GM12878 (cell line): ENCODE data around the gene TMBIM1. TPM values are rescaled to one million over a fixed set of nuclear protein-coding genes. Genes with fewer than 3 reads are reported as not detected.

ENCODE experiments used
- ATAC-seq: fragments of 200-7000 bp; cut with Tn5 transposase; 3 replicates; pipeline ENCODE4 v1.9.1; 2020; ENCODE audit warnings: mild to moderate bottlenecking, moderate library complexity
- BruUV-seq: library from RNA; stranded (reverse); fragments of 400-500 nt; replicated peaks from 2 replicates; lab custom pipeline; 2021; lab: Mats Ljungman, UMichigan
- CTCF ChIA-PET: fragments of 300-600 bp; sonication (Branson Sonifier 250); formaldehyde crosslinking; extraction: SDS; loops from one replicate; lab custom pipeline; 2021; ENCODE audit warnings: inconsistent platforms; lab: Yijun Ruan, JAX
- POLR2A ChIA-PET: fragments of 350-600 bp; formaldehyde crosslinking; extraction: SDS; loops from one replicate; lab custom pipeline; 2021; ENCODE audit warnings: inconsistent platforms; lab: Charles Lee
- RAD21 ChIA-PET: fragments of 300-600 bp; sonication (Branson Sonifier 250); formaldehyde crosslinking; loops from one replicate; lab custom pipeline; 2023; ENCODE audit warnings: antibody characterized with exemption; ENCODE audit not compliant: unreplicated experiment; lab: Charles Lee
- SMC1A ChIA-PET: fragments of 300-600 bp; sonication (Branson Sonifier 250); formaldehyde crosslinking; loops from one replicate; lab custom pipeline; 2023; ENCODE audit not compliant: unreplicated experiment, uncharacterized antibody; lab: Charles Lee
- DNase-seq: peaks from one replicate; pipeline ENCODE4 v3.0.0-alpha.2; 2011; ENCODE audit warnings: low read depth, low spot score
- FAIRE-seq: peaks from 3 replicates; lab custom pipeline; 2011; peaks lifted over from hg19 to GRCh38; lab: Jason Lieb, UNC
- H2AFZ ChIP-seq: 2 replicates; pipeline ENCODE4 v1.6.0; 2011; ENCODE audit warnings: low read depth, low read length, control low read depth; ENCODE audit not compliant: control insufficient read depth
- H3K27ac ChIP-seq: 2 replicates; pipeline ENCODE4 v1.5.1; 2011; ENCODE audit warnings: control low read depth; ENCODE audit not compliant: control insufficient read depth, insufficient read depth
- H3K27me3 ChIP-seq, 2 experiments: replicated peaks in 1 of 2; 2 replicates each; pipeline versions ENCODE4 v1.6.0 to v1.6.1; 2011; ENCODE audit warnings: low read length in 1 of 2; ENCODE audit not compliant: control insufficient read depth in 2 of 2, insufficient read depth in 2 of 2
- H3K36me3 ChIP-seq, 2 experiments: 2 replicates each; pipeline ENCODE4 v1.5.1; 2011; ENCODE audit warnings: low read length in 1 of 2; ENCODE audit not compliant: control insufficient read depth in 2 of 2, insufficient read depth in 2 of 2
- H3K4me1 ChIP-seq: 2 replicates; pipeline ENCODE4 v1.6.1; 2011; ENCODE audit warnings: mild to moderate bottlenecking, low read length, moderate library complexity, mixed read lengths; ENCODE audit not compliant: control insufficient read depth, insufficient read depth
- H3K4me2 ChIP-seq: 2 replicates; pipeline ENCODE4 v1.6.0; 2011; ENCODE audit warnings: control low read depth; ENCODE audit not compliant: control insufficient read depth, insufficient read depth
- H3K4me3 ChIP-seq: fragments of 200-600 bp; sonication (generic); 2 replicates; pipeline ENCODE4 v1.5.1; 2016
- H3K79me2 ChIP-seq: 2 replicates; pipeline ENCODE4 v1.6.0; 2011; ENCODE audit warnings: low read length; ENCODE audit not compliant: control insufficient read depth, insufficient read depth
- H3K9ac ChIP-seq: 2 replicates; pipeline ENCODE4 v1.8.0; 2011; ENCODE audit warnings: low read length, control low read depth, mixed read lengths; ENCODE audit not compliant: control insufficient read depth, insufficient read depth
- H3K9me3 ChIP-seq: replicated peaks from 3 replicates; pipeline ENCODE4 v1.5.1; 2011; ENCODE audit warnings: mild to moderate bottlenecking, low read length; ENCODE audit not compliant: control insufficient read depth, insufficient read depth
- H4K20me1 ChIP-seq: 2 replicates; pipeline ENCODE4 v1.6.0; 2011; ENCODE audit not compliant: control insufficient read depth, insufficient read depth
- IKZF2 ChIP-seq, 2 experiments: fragments of 450-650 bp; IDR thresholded peaks; 2 replicates each; pipeline ENCODE4 v1.6.1; 2017; ENCODE audit warnings: mild to moderate bottlenecking in 2 of 2, moderate library complexity in 2 of 2
- PML ChIP-seq: IDR thresholded peaks from 2 replicates; pipeline ENCODE4 v1.6.1; 2012; ENCODE audit warnings: low read length, inconsistent platforms
- POLR2AphosphoS2 ChIP-seq: IDR thresholded peaks from 2 replicates; pipeline ENCODE4 v1.6.1; 2011; ENCODE audit warnings: low read depth, mild to moderate bottlenecking, low read length, improper control_type of control experiment, moderate library complexity
- SMAD5 ChIP-seq: IDR thresholded peaks from 2 replicates; pipeline ENCODE4 v1.6.1; 2016; ENCODE audit warnings: antibody characterized with exemption, low read depth
- SPI1 ChIP-seq: IDR thresholded peaks from 2 replicates; pipeline ENCODE4 v1.6.1; 2011; ENCODE audit warnings: low read depth, mild to moderate bottlenecking, low read length, moderate library complexity, borderline replicate concordance; ENCODE audit not compliant: insufficient read depth
- STAT3 ChIP-seq: IDR thresholded peaks from 2 replicates; pipeline ENCODE4 v1.6.1; 2011; ENCODE audit warnings: low read depth, low read length, improper control_type of control experiment
- TARDBP ChIP-seq: IDR thresholded peaks from 2 replicates; pipeline ENCODE4 v1.6.1; 2016; ENCODE audit warnings: borderline replicate concordance
- ZNF24 ChIP-seq: fragments of 450-650 bp; IDR thresholded peaks from 2 replicates; pipeline ENCODE4 v1.6.1; 2017; ENCODE audit warnings: antibody characterized with exemption, mild to moderate bottlenecking
- WGBS: methylation state at CpG from one replicate; pipeline ENCODE4 v1.1.6; 2016; ENCODE audit warnings: low lambda C conversion rate; ENCODE audit not compliant: insufficient replicate concordance, insufficient coverage; ENCODE audit errors: missing lambda C conversion rate; 5-methylcytosine and 5-hydroxymethylcytosine counted together
- in situ Hi-C: fragments of 300-500 bp; cut with MboI; formaldehyde crosslinking; loops from 9 replicates; pipeline ENCODE4 v1.14.3; 2018; ENCODE audit warnings: mixed read lengths
- intact Hi-C: fragments of 100-400 bp; cut with micrococcal nuclease; formaldehyde crosslinking; loops from one replicate; pipeline ENCODE4 v1.14.2; 2022; ENCODE audit not compliant: unreplicated experiment
- polyA plus RNA-seq, 11 experiments: library from polyadenylated mRNA; depleted of rRNA in 4 of 11; unstranded in 6 of 11; stranded (reverse) in 5 of 11; fragments of >200 nt; fragmentation: Nextera tagmentation in 4 of 11; fragmentation: Illumina TruSeq in 1 of 11; extraction: Ambion mirVana in 4 of 11; extraction: Trizol in 1 of 11; gene quantifications; 1 replicate in 1 of 11; 2 replicates in 10 of 11; pipeline versions ENCODE4 v1.2.1 to v1.2.3, GENCODE V29; 2011 to 2016; ENCODE audit warnings: inconsistent platforms in 2 of 11, missing spikeins in 2 of 11, low read depth in 1 of 11
- total RNA-seq, 4 experiments: library from RNA; depleted of rRNA in 3 of 4; stranded (reverse); fragments of >200 nt in 3 of 4; fragmentation: Illumina TruSeq in 1 of 4; extraction: Trizol in 1 of 4; gene quantifications; 2 replicates each; pipeline versions ENCODE4 v1.2.1 to v1.2.3, GENCODE V29; 2013 to 2021

Gene TMBIM1
- total and polyA plus RNA-seq, 10 of the 15 experiments (the other 5 are each of a cell fraction or from before 2014, with no cell fraction given), result 6.1 to 38.3 (median 26.2) TPM

DNA sequence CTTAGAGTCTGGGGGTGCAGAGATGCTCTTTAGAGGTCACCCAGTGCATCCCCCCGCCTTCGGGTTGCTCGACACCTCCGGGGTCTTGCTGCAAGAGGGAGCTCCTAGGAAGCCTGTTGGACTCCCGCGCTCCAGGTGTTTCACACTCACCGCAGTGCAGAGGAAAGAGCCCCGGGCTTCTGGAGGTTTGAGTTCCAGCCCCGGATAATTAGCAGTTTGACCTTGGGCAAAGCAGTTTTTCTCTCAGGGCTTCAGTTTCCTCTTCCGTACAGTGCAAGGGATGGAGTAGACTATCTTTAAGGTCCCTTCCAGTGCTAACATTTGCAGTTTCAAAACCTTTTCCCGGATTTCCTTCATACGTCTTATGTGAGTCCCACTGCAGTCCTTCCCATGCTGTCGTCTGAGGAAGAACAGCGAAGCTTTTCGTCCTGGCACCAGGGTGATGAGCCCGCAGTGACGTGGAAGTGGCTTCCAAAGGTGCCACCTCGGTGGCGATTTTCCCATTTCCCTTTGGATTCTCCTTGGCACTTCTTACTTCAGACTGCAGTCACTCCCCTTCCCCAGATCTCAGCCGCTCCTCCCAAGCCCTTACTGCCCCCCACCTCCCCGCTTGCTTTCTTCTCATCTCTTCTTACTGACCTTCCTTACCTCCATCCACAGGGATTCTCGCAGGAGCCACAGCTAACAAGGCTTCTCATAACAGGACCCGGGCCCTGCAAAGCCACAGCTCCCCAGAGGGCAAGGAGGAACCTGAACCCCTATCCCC, 21.4 kb downstream of the TMBIM1 start:
- peak overlapping the region; percentile 36 for H3K27ac ChIP-seq
- intact Hi-C loops, result loop anchor here (1.0 to 5.0 kb wide), 3 partner anchors 84 to 296 kb away; partner anchors contain the start of genes CNOT9 and USP37
- 2% methylated on average over 23 of the region's 23 CpGs for WGBS
- H3K36me3 ChIP-seq, result peaks cover 20% of the 10 kb centered on the region in 2 experiments
- no peak for ATAC-seq
- peak overlapping the region; percentile 66 for H2AFZ ChIP-seq
- H3K4me2 ChIP-seq, result peak overlapping the region; percentile 90
- peak overlapping the region; percentile 65 for H3K9ac ChIP-seq
- H3K27me3 ChIP-seq, result no peaks in the 10 kb centered on the region
- CTCF ChIA-PET, result interaction anchor here (0.7 to 7.0 kb wide), 27 partner anchors 10 to 416 kb away, joined by 3 to 154 read pairs (median 6); partner anchors contain the start of genes ARPC2, CATIP, GPBAR1 and RNF25
- POLR2A ChIA-PET, result interaction anchor here (0.5 to 6.8 kb wide), 18 partner anchors 13 to 806 kb away, joined by 3 to 84 read pairs (median 4); partner anchors contain the start of genes ARPC2 and TMBIM1
- H3K9me3 ChIP-seq, result no peaks in the 10 kb centered on the region
- TF ChIP-seq TARDBP (no peak), STAT3 (no peak), PML (0 out of 2 replicates have a peak, but pooled peaks have one; percentile 0), SPI1 (no peak), POLR2AphosphoS2 (no peak), IKZF2 (IDR thresholded peaks at IDR 0.05) (0 out of 4 replicates have a peak, but pooled peaks of 1 of the 2 experiments have one; percentile 20), ZNF24 (no peak), SMAD5 (no peak)
- H4K20me1 ChIP-seq, result no peaks in the 10 kb centered on the region
- DNase-seq, result no peak
- FAIRE-seq, result no peak
- H3K79me2 ChIP-seq, result peaks cover 19% of the 10 kb centered on the region
- no TSS peak for BruUV-seq
- H3K4me3 ChIP-seq, result peak overlapping the region; percentile 88
- SMC1A ChIA-PET, result interaction anchor here (0.6 to 7.6 kb wide), 18 partner anchors 17 to 300 kb away, joined by 3 to 194 read pairs (median 4); partner anchors contain the start of genes CATIP and TMBIM1
- in situ Hi-C loops, result no loop called here
- H3K4me1 ChIP-seq, result peaks cover 18% of the 10 kb centered on the region
- RAD21 ChIA-PET, result interaction anchor here (0.7 to 7.3 kb wide), 27 partner anchors 9 to 417 kb away, joined by 3 to 141 read pairs (median 4); partner anchors contain the start of genes BCS1L, CATIP, CTDSP1 and TMBIM1
